GM21381 (cell line): ENCODE results near the gene PPP5C.
"Not testable (repeated sequence)": the region's sequence is repeated elsewhere in the genome, so short reads cannot be mapped to it uniquely, and the experiment has no call there.

ENCODE experiments used
- ATAC-seq: cut with Tn5 transposase; IDR thresholded peaks from one replicate; pipeline ENCODE4 v1.9.1; 2021; ENCODE audit warnings: mild to moderate bottlenecking, moderate library complexity; ENCODE audit not compliant: unreplicated experiment

Gene PPP5C

GRCh38 chr19:46404753-46405468, 58.0 kb downstream of the PPP5C start:
- ATAC-seq, result no peak

GRCh38 chr19:46406976-46407375, 60.1 kb downstream of the PPP5C start:
- ATAC-seq, result no peak

- no peak for ATAC-seq
Observed at GRCh38 chr19:46407856-46408663, 61.2 kb downstream of the PPP5C start.

GRCh38 chr19:46408664-46409039, 61.8 kb downstream of the PPP5C start:
- no peak for ATAC-seq

- no peak for ATAC-seq
Observed at GRCh38 chr19:46409191-46409590, 62.3 kb downstream of the PPP5C start.

- ATAC-seq, result no peak
Observed at GRCh38 chr19:46410205-46411087, 63.6 kb downstream of the PPP5C start.

GRCh38 chr19:46411088-46411924, 64.4 kb downstream of the PPP5C start:
- ATAC-seq, result no peak

GRCh38 chr19:46411925-46412649, 65.2 kb downstream of the PPP5C start:
- ATAC-seq, result no peak

GRCh38 chr19:46412650-46413261, 65.9 kb downstream of the PPP5C start:
- ATAC-seq, result no peak

GRCh38 chr19:46413262-46414031, 66.6 kb downstream of the PPP5C start, which contains the start of gene CCDC8:
Gene CCDC8 (minus strand): TSS chr19:46413564. CDS start chr19:46412810, 754 bp downstream.
- ATAC-seq, result no peak

GRCh38 chr19:46414899-46415298, 68.0 kb downstream of the PPP5C start:
- not testable (repeated sequence) for ATAC-seq

GRCh38 chr19:46415804-46416709, 69.2 kb downstream of the PPP5C start:
- not testable (repeated sequence) for ATAC-seq

GRCh38 chr19:46420056-46420455, 73.2 kb downstream of the PPP5C start:
- ATAC-seq, result no peak

GRCh38 chr19:46422344-46422743, 75.5 kb downstream of the PPP5C start:
- no peak for ATAC-seq

GRCh38 chr19:46423188-46423587, 76.3 kb downstream of the PPP5C start:
- no peak for ATAC-seq

GRCh38 chr19:46426035-46426505, 79.2 kb downstream of the PPP5C start:
- ATAC-seq, result no peak

GRCh38 chr19:46426506-46427162, 79.7 kb downstream of the PPP5C start:
- ATAC-seq, result no peak
